ENCODE measurements around the gene CACNA1C.

Gene CACNA1C

DNA sequence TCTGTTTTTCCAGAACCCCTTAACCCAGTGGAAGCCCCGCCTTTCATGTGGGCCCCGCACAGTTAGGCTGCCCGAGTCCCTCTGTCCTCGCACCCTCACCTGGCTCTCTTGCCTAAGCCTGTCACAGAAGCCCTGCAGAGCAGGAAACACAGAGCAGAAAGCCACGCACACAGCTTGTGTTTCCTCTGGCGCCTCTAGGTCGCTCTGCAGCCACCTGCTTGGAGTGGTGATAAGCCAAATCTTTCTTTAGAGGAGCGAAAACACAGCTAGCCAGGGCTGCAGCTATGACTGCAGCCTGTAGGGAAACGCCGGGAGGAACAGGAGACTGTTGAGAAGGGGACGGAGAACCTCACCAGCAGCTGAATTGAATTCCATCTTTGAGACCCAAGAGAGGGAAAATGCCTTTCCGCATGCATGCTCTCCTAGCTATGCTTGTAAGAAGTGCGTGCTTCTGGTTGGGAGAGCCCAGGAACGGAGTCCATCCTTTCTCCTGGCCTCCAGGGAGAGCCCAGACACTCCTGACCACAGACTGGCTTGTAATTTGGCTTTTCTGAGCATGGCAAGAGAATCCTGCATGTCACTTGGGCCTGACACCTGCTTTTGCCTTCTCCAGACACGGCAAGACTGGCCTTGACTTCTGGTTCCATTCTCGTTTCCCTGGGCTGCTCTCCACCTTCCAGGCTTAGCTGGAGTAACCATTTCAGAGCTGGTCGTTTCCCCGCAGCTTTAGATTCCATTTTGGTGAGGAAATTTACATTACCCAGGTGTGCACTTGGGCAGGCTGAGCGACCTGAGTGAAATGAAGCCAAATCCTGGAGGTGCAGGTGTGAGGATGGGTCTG, 301.6 kb downstream of the CACNA1C start:
- DNase-seq (ENCODE audit: low read depth in 3 of 3, low spot score in 1 of 3): no peak

- DNase-seq (ENCODE audit: low read depth in 3 of 3, low spot score in 1 of 3): no peak
Measured at GRCh38 chr12:2355198-2355597, 302.4 kb downstream of the CACNA1C start.

DNA sequence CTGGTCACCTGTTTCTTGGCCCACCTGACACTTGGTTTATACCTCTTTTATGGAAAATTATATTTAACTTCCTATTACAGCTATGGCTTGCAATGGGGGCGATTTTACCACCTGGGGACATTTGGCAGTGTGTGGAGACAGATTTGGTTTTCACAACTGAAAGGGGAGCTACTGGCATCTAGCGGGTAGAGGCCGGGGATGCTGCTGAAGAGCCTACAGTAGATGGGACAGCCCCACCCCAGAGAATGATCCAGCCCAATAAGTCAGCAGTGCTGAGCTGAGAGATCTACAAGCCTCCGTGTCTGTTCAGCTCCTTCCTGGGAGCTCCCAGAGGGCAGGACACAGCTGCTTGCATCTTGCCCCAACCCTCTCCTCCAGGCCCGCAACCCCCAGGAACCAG, 302.8 kb downstream of the CACNA1C start:
- no peak for DNase-seq (ENCODE audit: low read depth in 3 of 3, low spot score in 1 of 3)

GRCh38 chr12:2356601-2357125, 303.9 kb downstream of the CACNA1C start:
- DNase-seq (ENCODE audit: low read depth in 3 of 3, low spot score in 1 of 3): no peak

DNA sequence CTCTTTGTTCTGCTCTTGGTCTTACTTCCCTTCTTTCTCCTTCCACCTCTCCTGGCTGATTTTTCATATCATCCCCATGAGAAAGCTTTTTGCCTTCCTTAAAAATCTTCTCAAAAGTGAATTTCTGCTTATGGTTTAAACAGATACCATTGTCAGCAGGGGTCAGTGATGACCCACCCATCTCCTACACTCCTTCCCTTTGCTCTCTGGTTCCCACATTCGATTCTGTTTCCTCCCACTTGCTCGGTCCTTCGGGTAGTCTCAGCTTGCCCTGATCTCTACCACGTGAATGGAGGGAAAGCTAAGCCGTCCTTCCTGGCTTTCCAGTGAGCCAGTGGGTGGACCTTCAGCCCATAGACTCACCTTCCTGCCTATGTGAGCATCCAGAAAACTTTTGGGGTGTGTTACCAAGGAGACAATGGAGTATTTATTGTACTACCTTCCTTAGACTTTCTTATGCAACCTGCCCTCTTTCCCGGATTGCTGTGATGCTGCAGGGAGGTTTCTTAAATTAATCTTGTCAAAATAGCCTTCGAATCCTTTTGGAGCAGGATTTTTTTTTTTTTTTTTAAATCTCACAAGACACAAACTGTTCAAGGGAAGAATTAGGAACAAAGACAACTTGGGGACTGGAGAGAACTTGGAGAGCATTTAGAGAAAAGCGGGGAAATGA, 306.3 kb downstream of the CACNA1C start:
- DNase-seq (ENCODE audit: low read depth in 3 of 3, low spot score in 1 of 3): no peak

- DNase-seq (ENCODE audit: low read depth in 3 of 3, low spot score in 1 of 3): no peak
Measured at GRCh38 chr12:2359725-2360629, 307.2 kb downstream of the CACNA1C start.

DNA sequence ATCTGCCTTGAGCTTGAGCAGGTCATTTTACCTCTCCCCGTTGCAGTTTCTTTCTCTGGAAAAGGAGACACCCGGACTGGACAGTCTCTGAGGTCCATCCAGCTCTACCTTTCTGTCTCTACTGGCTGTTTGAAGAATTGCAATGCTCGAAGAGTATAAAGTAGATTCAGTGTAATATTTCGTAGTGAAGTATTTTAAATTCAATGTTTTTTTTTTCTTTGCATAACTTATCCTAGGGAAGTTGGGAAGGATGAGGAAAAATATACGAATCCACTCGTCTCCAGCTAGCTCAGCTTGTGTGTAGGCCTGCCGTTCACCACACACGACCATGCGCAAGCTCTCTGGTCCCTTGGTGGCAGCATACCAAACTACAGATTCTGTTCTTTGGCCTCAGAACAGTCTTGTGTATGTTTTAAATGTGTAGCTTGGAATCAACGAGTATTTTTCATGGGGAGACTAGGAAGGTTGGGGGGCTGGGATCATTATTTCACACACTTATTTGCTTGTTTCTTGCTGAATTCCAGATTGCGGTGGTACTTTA, 307.9 kb downstream of the CACNA1C start:
- no peak for DNase-seq (ENCODE audit: low read depth in 3 of 3, low spot score in 1 of 3)

DNA sequence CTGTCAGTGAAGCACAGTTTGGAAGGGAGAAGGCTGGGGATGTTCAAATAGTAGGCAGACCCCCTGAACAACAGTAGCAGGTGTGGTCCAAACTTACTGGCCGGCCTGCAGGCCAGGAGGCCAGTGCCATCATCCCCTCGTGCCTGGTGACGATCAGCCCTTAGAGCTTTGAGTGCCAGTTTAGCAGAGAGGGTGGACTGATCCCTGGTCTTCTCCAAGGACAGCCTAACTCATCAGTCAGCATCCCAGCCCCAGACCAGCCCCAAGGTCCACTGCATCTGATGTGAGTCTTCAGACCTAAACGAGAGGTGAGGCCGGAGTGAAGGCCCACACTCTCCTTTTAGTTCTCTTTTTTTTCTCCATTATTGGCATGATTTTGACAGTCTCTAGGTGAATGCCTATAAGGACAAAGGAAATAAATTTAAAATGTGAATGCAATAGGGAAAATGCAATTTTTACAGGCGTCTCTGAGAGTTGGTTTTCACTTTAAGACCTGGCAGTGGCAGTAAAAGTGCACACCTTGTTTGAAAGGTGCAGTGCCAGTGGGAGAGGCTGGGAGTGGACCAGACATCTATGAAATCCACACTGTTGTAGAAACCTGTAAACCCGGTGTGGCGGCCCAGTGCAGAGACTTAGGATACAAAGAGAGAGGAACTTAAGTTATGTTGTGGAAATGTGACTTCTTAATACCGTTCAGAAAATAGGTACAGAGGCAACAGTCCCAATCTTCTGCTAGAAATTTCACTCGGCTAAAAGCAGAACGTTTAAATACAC, 311.2 kb downstream of the CACNA1C start:
- no peak for DNase-seq (ENCODE audit: low read depth in 3 of 3, low spot score in 1 of 3)

- no peak for DNase-seq (ENCODE audit: low read depth in 3 of 3, low spot score in 1 of 3)
Measured at GRCh38 chr12:2364631-2365051, 311.9 kb downstream of the CACNA1C start.

GRCh38 chr12:2366711-2367110, 313.9 kb downstream of the CACNA1C start:
- no peak for DNase-seq (ENCODE audit: low read depth in 3 of 3, low spot score in 1 of 3)

GRCh38 chr12:2372178-2372577, 319.4 kb downstream of the CACNA1C start:
- DNase-seq (ENCODE audit: low read depth in 3 of 3, low spot score in 1 of 3): no peak

DNA sequence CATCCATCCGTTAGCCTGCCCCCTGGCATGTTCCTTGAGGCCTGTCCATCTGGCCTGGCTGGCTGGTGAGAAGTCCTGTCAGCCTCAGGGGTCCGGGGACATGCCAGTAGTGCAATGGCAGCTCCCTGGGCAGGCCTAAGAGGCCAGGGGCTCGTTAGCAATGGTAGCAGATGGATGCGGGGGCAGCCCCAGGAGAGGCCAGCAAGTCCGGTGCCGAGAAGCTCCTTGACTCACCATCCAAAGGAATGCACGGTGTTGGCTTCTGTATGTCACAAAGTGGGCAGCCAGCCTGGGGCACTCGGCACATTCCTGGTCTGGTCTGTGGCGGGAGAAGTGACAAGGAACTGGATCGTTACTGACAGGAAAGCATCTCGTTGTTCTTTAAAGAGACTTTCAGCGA, 319.9 kb downstream of the CACNA1C start:
- DNase-seq (ENCODE audit: low read depth in 3 of 3, low spot score in 1 of 3): no peak

- no peak for DNase-seq (ENCODE audit: low read depth in 3 of 3, low spot score in 1 of 3)
Measured at GRCh38 chr12:2373307-2373706, 320.5 kb downstream of the CACNA1C start.

GRCh38 chr12:2374092-2374906, 321.5 kb downstream of the CACNA1C start:
- no peak for DNase-seq (ENCODE audit: low read depth in 3 of 3, low spot score in 1 of 3)

- no peak for DNase-seq (ENCODE audit: low read depth in 3 of 3, low spot score in 1 of 3)
Measured at GRCh38 chr12:2375871-2376270, 323.1 kb downstream of the CACNA1C start.

DNA sequence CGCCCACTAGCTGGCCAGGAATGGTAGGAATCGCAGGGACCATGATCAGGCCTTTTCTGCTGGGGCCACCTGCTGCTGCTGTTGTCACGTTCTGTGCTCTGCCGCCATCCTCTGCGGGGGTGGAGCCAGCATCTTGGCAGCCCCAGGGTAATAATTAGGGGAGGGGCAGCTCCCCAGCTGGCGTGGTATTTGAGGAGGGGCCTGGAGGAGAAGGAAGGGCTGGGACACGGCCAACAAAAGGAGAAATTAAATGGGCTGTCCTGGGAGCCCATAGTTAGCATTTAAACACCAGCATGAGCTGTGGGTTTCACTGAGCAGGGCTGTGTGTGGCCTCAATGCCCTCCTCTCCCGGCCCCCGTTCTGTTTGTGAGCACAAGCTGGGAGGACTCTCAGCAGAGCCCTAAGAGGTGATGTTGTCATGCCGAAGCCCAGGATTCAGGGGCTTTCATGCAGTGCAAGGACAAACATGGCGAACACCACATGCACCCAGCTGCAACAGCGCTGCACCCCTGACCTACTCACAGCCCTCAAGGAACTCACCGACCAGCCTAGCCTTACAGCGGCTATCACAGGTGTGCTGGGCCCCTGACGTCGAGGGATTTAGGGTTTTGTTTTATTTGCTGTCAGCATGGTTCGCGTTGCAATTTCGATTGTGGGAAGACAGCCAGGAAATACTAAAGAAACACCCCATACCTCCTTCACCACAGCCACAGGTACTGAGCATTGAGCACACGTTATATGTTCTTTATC, 324.3 kb downstream of the CACNA1C start:
- DNase-seq (ENCODE audit: low read depth in 3 of 3, low spot score in 1 of 3): no peak

DNA sequence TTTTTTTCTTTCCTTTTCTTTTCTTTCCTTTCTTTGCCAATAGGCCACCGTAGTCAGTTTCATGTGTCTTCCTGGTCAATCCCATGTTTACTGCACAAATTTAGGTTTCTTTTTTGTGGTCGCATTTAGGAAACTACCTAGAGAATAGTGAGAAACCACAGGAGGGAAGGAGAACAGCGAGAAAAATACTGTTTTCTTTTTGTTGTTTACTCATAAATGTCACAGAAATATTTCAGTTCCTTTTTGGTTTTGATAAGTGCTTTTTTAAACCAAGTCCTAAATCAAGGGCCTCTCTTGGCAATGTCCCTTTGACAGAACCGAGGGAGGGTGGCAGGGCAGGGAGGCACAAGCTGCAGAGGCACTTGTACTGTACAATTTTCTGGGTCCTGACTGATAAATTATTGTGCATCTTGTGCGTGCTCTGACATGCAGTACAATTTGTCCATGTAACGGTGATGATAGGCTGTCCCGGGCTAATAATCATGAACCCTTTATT, 326.1 kb downstream of the CACNA1C start:
- no peak for DNase-seq (ENCODE audit: low read depth in 3 of 3, low spot score in 1 of 3)

- DNase-seq (ENCODE audit: low read depth in 3 of 3, low spot score in 1 of 3): no peak
Measured at GRCh38 chr12:2380946-2381345, 328.2 kb downstream of the CACNA1C start.
